Neural progenitor cell (in vitro differentiated cells): ENCODE measurements around the gene DIAPH3. TPM values are rescaled to one million over a fixed set of nuclear protein-coding genes. Genes with fewer than 3 reads are reported as not detected.

ENCODE experiments used
- DNase-seq: peaks from one replicate; pipeline ENCODE4 v3.0.0-alpha.2; 2016; ENCODE audit warnings: low spot score
- H2AFZ ChIP-seq: fragments of 200-600 bp; sonication (generic); replicated peaks from 2 replicates; pipeline ENCODE4 v1.6.1; 2016; ENCODE audit warnings: antibody characterized with exemption
- H3F3A ChIP-seq: fragments of 200-600 bp; sonication (generic); 2 replicates; pipeline ENCODE4 v1.6.1; 2016; ENCODE audit warnings: antibody characterized with exemption, low read depth
- H3K27ac ChIP-seq: fragments of 200-600 bp; sonication (generic); 2 replicates; pipeline ENCODE4 v1.5.1; 2016; ENCODE audit warnings: mild to moderate bottlenecking
- H3K27me3 ChIP-seq: fragments of 200-600 bp; sonication (generic); 2 replicates; pipeline ENCODE4 v1.6.1; 2016; ENCODE audit warnings: mild to moderate bottlenecking, moderate library complexity
- H3K36me3 ChIP-seq: fragments of 200-600 bp; sonication (generic); 2 replicates; pipeline ENCODE4 v1.5.1; 2016
- H3K4me1 ChIP-seq: fragments of 200-600 bp; sonication (generic); 2 replicates; pipeline ENCODE4 v1.6.1; 2016; ENCODE audit warnings: mixed run types
- H3K4me2 ChIP-seq: fragments of 200-600 bp; sonication (generic); 2 replicates; pipeline ENCODE4 v1.6.1; 2016
- H3K4me3 ChIP-seq: fragments of 200-600 bp; sonication (generic); 2 replicates; pipeline ENCODE4 v1.5.1; 2016
- H3K79me2 ChIP-seq: fragments of 200-600 bp; sonication (generic); 2 replicates; pipeline ENCODE4 v1.6.1; 2016; ENCODE audit warnings: low read depth
- H3K9ac ChIP-seq: fragments of 200-600 bp; sonication (generic); 2 replicates; pipeline ENCODE4 v1.6.1; 2016
- H3K9me3 ChIP-seq: fragments of 200-600 bp; sonication (generic); 2 replicates; pipeline ENCODE4 v1.5.1; 2016; ENCODE audit warnings: low read depth
- H4K20me1 ChIP-seq: fragments of 200-600 bp; sonication (generic); 2 replicates; pipeline ENCODE4 v1.6.1; 2016; ENCODE audit warnings: low read depth
- H3K27ac Mint-ChIP-seq: 3 replicates; pipeline ENCODE4 v1.8.0; 2021; ENCODE audit warnings: mixed read lengths
- H3K27me3 Mint-ChIP-seq: 2 replicates; pipeline ENCODE4 v1.8.0; 2022; ENCODE audit warnings: low read depth, mild to moderate bottlenecking, inconsistent platforms, moderate library complexity, mixed read lengths; ENCODE audit not compliant: insufficient read depth
- H3K36me3 Mint-ChIP-seq: 3 replicates; pipeline ENCODE4 v1.8.0; 2021; ENCODE audit warnings: mixed read lengths
- H3K4me1 Mint-ChIP-seq: 3 replicates; pipeline ENCODE4 v1.8.0; 2021; ENCODE audit warnings: mixed read lengths
- H3K4me3 Mint-ChIP-seq: 3 replicates; pipeline ENCODE4 v1.8.0; 2021; ENCODE audit warnings: mild to moderate bottlenecking, moderate library complexity, mixed read lengths
- H3K9me3 Mint-ChIP-seq: 3 replicates; pipeline ENCODE4 v1.8.0; 2020; ENCODE audit warnings: mixed read lengths
- EZH2 ChIP-seq: fragments of 200-600 bp; sonication (generic); IDR thresholded peaks from 2 replicates; pipeline ENCODE4 v1.6.1; 2017; ENCODE audit warnings: antibody characterized with exemption, mild to moderate bottlenecking, moderate library complexity
- EZH2phosphoT487 ChIP-seq: fragments of 200-600 bp; sonication (generic); IDR thresholded peaks from 2 replicates; pipeline ENCODE4 v1.6.1; 2017; ENCODE audit warnings: antibody characterized with exemption
- total RNA-seq: library from RNA; depleted of rRNA; stranded (reverse); fragments of >200 nt; gene quantifications from 2 replicates; pipeline ENCODE4 v1.2.3, GENCODE V29; 2015; ENCODE audit warnings: low replicate concordance
- TF ChIP-seq, protein P1 (sequence below): fragments of 200-600 bp; sonication (generic); IDR thresholded peaks from 2 replicates; pipeline ENCODE4 v1.5.1; 2017; ENCODE audit warnings: antibody characterized with exemption, mild to moderate bottlenecking

DIAPH3 gene
- total RNA-seq, 1 donor from 2014 or later = 51.5 TPM

DNA sequence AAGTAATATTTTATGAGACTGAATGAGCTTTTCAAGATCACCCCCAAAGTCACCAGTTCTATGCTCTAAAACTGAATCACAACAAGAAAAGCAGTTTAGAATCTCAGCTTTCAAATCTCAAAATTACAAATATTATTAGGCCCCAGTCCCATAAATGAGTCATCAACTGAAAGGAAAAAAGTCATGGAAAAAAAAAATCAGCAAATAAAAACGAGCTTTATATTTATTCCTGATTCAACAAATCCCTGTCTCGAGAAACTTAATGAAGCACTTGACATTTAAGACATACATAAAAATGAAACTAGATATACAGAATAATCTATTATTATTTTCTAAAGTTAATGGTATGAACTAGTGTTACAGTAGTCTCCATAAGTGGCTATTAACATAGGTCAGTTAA lies 203.0 kb downstream of the DIAPH3 start:
- no peak overlapping the region for H3K4me3 Mint-ChIP-seq
- TF ChIP-seq EZH2phosphoT487 (no peak), EZH2 (no peak)
- TF ChIP-seq, protein P1, sequence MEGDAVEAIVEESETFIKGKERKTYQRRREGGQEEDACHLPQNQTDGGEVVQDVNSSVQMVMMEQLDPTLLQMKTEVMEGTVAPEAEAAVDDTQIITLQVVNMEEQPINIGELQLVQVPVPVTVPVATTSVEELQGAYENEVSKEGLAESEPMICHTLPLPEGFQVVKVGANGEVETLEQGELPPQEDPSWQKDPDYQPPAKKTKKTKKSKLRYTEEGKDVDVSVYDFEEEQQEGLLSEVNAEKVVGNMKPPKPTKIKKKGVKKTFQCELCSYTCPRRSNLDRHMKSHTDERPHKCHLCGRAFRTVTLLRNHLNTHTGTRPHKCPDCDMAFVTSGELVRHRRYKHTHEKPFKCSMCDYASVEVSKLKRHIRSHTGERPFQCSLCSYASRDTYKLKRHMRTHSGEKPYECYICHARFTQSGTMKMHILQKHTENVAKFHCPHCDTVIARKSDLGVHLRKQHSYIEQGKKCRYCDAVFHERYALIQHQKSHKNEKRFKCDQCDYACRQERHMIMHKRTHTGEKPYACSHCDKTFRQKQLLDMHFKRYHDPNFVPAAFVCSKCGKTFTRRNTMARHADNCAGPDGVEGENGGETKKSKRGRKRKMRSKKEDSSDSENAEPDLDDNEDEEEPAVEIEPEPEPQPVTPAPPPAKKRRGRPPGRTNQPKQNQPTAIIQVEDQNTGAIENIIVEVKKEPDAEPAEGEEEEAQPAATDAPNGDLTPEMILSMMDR = no peak
- H3K9me3 ChIP-seq = no peaks in the 10 kb centered on the region
- no peaks in the 10 kb centered on the region for H3K27me3 ChIP-seq
- no peak overlapping the region for H3K4me3 ChIP-seq
- no peak for DNase-seq
- no peaks in the 10 kb centered on the region for H4K20me1 ChIP-seq
- H3F3A ChIP-seq = no peaks in the 10 kb centered on the region
- H3K4me1 Mint-ChIP-seq = no peaks in the 10 kb centered on the region
- peaks cover 13% of the 10 kb centered on the region for H3K36me3 Mint-ChIP-seq
- H3K79me2 ChIP-seq = no peaks in the 10 kb centered on the region
- no peaks in the 10 kb centered on the region for H3K4me1 ChIP-seq
- H3K9ac ChIP-seq = no peak overlapping the region
- no peak overlapping the region for H3K27ac Mint-ChIP-seq
- no peaks in the 10 kb centered on the region for H3K27me3 Mint-ChIP-seq
- no peak overlapping the region for H3K27ac ChIP-seq
- no peak overlapping the region for H3K4me2 ChIP-seq
- no peaks in the 10 kb centered on the region for H3K36me3 ChIP-seq
- H3K9me3 Mint-ChIP-seq = no peaks in the 10 kb centered on the region
- H2AFZ ChIP-seq = no peak overlapping the region

DNA sequence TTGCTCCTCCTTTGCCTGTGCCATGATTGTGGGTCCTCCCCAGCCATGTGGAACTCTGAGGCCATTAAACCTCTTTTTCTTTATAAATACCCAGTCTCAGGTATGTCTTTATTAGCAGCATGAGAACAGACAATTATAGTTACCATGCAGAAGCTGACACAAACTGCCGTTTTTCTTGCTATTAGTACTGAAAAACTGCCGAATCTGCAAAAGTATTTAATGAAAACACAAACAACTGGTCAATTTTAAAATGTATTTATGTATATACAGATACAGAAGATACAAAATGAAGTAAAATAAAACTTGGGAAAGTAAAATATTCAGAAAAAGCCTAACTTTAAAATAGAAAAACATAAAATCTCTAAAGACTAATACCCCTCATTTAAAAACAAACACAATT lies 206.3 kb downstream of the DIAPH3 start:
- H3K4me2 ChIP-seq = no peak overlapping the region
- H3K79me2 ChIP-seq = no peaks in the 10 kb centered on the region
- H3K27me3 ChIP-seq = no peaks in the 10 kb centered on the region
- H3F3A ChIP-seq = no peaks in the 10 kb centered on the region
- H4K20me1 ChIP-seq = no peaks in the 10 kb centered on the region
- H3K9me3 ChIP-seq = no peaks in the 10 kb centered on the region
- Mint-ChIP-seq H3K27me3 (no peaks in the 10 kb centered on the region), H3K4me3 (no peak overlapping the region), H3K27ac (no peak overlapping the region), H3K36me3 (peaks cover 15% of the 10 kb centered on the region), H3K9me3 (no peaks in the 10 kb centered on the region), H3K4me1 (no peaks in the 10 kb centered on the region)
- H3K27ac ChIP-seq = no peak overlapping the region
- no peaks in the 10 kb centered on the region for H3K36me3 ChIP-seq
- H3K4me1 ChIP-seq = peaks cover 2% of the 10 kb centered on the region
- DNase-seq = no peak
- TF ChIP-seq EZH2 (no peak), EZH2phosphoT487 (no peak)
- TF ChIP-seq, protein P1 = no peak
- H3K4me3 ChIP-seq = no peak overlapping the region
- H2AFZ ChIP-seq = no peak overlapping the region
- H3K9ac ChIP-seq = no peak overlapping the region

DNA sequence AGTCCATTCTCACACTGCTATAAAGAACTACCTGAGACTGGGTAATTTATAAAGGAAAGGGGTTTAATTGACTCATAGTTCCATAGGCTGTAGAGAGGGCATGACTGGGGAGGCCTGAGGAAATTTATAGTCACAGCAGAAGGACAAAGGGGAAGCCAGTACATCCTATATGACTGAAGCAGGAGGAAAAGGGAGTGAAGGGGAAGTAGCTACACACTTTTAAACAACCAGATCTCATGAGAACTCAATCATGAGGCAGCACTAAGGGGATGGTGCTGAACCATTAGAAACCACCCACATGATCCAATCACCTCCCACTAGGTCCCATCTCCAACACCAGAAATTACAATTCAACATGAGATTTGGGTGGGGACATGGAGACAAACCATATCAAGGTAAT lies 209.1 kb downstream of the DIAPH3 start:
- no peak overlapping the region for H3K4me3 Mint-ChIP-seq
- H3K27me3 Mint-ChIP-seq = no peaks in the 10 kb centered on the region
- no peaks in the 10 kb centered on the region for H3K9me3 Mint-ChIP-seq
- Histone ChIP-seq H3K36me3 (no peaks in the 10 kb centered on the region), H3K79me2 (no peaks in the 10 kb centered on the region), H3K4me1 (peaks cover 7% of the 10 kb centered on the region), H3F3A (no peaks in the 10 kb centered on the region), H3K9ac (no peak overlapping the region), H3K9me3 (no peaks in the 10 kb centered on the region), H3K4me2 (no peak overlapping the region), H3K4me3 (no peak overlapping the region), H2AFZ (no peak overlapping the region), H3K27ac (no peak overlapping the region), H4K20me1 (no peaks in the 10 kb centered on the region), H3K27me3 (no peaks in the 10 kb centered on the region)
- TF ChIP-seq EZH2 (no peak), EZH2phosphoT487 (no peak)
- TF ChIP-seq, protein P1 = no peak
- H3K4me1 Mint-ChIP-seq = peaks cover 3% of the 10 kb centered on the region
- no peak for DNase-seq
- no peak overlapping the region for H3K27ac Mint-ChIP-seq
- H3K36me3 Mint-ChIP-seq = peaks cover 14% of the 10 kb centered on the region

DNA sequence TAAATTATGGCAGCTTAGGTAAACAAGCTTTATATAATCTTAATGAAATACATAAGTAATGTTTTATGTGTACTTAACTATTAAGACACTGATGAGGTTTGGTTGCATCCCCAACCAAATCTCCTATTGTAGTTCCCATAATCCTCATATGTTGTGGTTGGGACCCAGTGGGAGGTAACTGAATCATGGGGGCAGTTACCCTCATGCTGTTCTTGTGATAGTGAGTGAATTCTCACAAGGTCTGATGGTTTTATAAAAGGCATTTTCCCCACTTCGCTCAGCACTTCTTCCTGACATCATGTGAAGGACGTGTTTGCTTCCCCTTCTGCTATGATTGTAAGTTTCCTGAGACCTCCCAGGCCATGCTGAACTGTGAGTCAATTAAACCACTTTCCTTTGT lies 212.7 kb downstream of the DIAPH3 start:
- TF ChIP-seq EZH2phosphoT487 = no peak
- TF ChIP-seq, protein P1 = no peak
- no peak for TF ChIP-seq EZH2
- H3K79me2 ChIP-seq = no peaks in the 10 kb centered on the region
- no peak overlapping the region for H3K27ac ChIP-seq
- H3K4me3 Mint-ChIP-seq = no peak overlapping the region
- H3K36me3 ChIP-seq = no peaks in the 10 kb centered on the region
- no peak overlapping the region for H3K4me2 ChIP-seq
- DNase-seq = no peak
- peaks cover 8% of the 10 kb centered on the region for H3K4me1 ChIP-seq
- peaks cover 6% of the 10 kb centered on the region for H3K36me3 Mint-ChIP-seq
- no peaks in the 10 kb centered on the region for H3F3A ChIP-seq
- no peak overlapping the region for H2AFZ ChIP-seq
- no peaks in the 10 kb centered on the region for H3K27me3 ChIP-seq
- no peak overlapping the region for H3K27ac Mint-ChIP-seq
- peaks cover 3% of the 10 kb centered on the region for H3K4me1 Mint-ChIP-seq
- H3K9ac ChIP-seq = no peak overlapping the region
- H4K20me1 ChIP-seq = no peaks in the 10 kb centered on the region
- no peaks in the 10 kb centered on the region for H3K9me3 ChIP-seq
- no peaks in the 10 kb centered on the region for H3K9me3 Mint-ChIP-seq
- H3K4me3 ChIP-seq = no peak overlapping the region
- H3K27me3 Mint-ChIP-seq = no peaks in the 10 kb centered on the region
